HEK293 (cell line): ENCODE results near the gene TPBGL.

ENCODE experiments used
- CTCF ChIA-PET: fragments of 350-600 bp; formaldehyde crosslinking; extraction: SDS; loops from one replicate; lab custom pipeline; 2021; ENCODE audit warnings: antibody characterized with exemption; lab: Yijun Ruan, JAX
- POLR2A ChIA-PET: fragments of 300-600 bp; formaldehyde crosslinking; extraction: SDS; loops from one replicate; lab custom pipeline; 2020; ENCODE audit warnings: antibody characterized with exemption, inconsistent platforms; lab: Yijun Ruan, JAX
- H3K27ac ChIP-seq: fragments of 200-500 bp; sonication (Bioruptor generic); 2 replicates; pipeline ENCODE4 v1.5.1; 2014; ENCODE audit warnings: low read depth, low read length, control low read depth, inconsistent platforms; ENCODE audit errors: extremely low read depth
- H3K36me3 ChIP-seq, 2 experiments: fragments of 200-500 bp in 1 of 2; sonication (Bioruptor generic) in 1 of 2; 1 replicate in 1 of 2; 2 replicates in 1 of 2; pipeline ENCODE4 v1.5.1; 2014 to 2017; ENCODE audit warnings: inconsistent platforms in 2 of 2, low read length in 2 of 2; ENCODE audit not compliant: control insufficient read depth in 2 of 2, insufficient read depth in 1 of 2
- H3K4me1 ChIP-seq: fragments of 200-500 bp; sonication (Bioruptor generic); 2 replicates; pipeline ENCODE4 v1.5.1; 2014; ENCODE audit warnings: mild to moderate bottlenecking, low read length, inconsistent platforms; ENCODE audit not compliant: control insufficient read depth, insufficient read depth
- H3K4me3 ChIP-seq: 2 replicates; pipeline ENCODE4 v1.5.1; 2011; ENCODE audit warnings: low read depth, mild to moderate bottlenecking, control low read depth, low read length, moderate library complexity
- H3K9me3 ChIP-seq: fragments of 200-500 bp; sonication (Bioruptor generic); 2 replicates; pipeline ENCODE4 v1.5.1; 2014; ENCODE audit warnings: low read depth, low read length, inconsistent platforms; ENCODE audit not compliant: control insufficient read depth, insufficient read depth
- EGR2 ChIP-seq: fragments of 450-650 bp; formaldehyde crosslinking; IDR thresholded peaks from 2 replicates; pipeline ENCODE4 v1.5.1; 2016; ENCODE audit warnings: low read depth, missing biosample characterization, missing genetic modification characterization
- ELK4 ChIP-seq: IDR thresholded peaks from 2 replicates; pipeline ENCODE4 v1.6.1; 2011; ENCODE audit warnings: mild to moderate bottlenecking, low read depth, low read length, borderline replicate concordance
- KLF1 ChIP-seq: fragments of 450-650 bp; formaldehyde crosslinking; IDR thresholded peaks from 2 replicates; pipeline ENCODE4 v1.5.1; 2016; ENCODE audit warnings: missing biosample characterization, missing genetic modification characterization
- KLF10 ChIP-seq: fragments of 450-650 bp; IDR thresholded peaks from 2 replicates; pipeline ENCODE4 v1.5.1; 2018; ENCODE audit warnings: missing biosample characterization, mild to moderate bottlenecking, missing genetic modification characterization
- PRDM4 ChIP-seq: fragments of 450-650 bp; formaldehyde crosslinking; IDR thresholded peaks from 2 replicates; pipeline ENCODE4 v1.5.1; 2017; ENCODE audit warnings: missing biosample characterization, missing genetic modification characterization
- ZBTB20 ChIP-seq: fragments of 450-650 bp; formaldehyde crosslinking; IDR thresholded peaks from 2 replicates; pipeline ENCODE4 v1.5.1; 2016; ENCODE audit warnings: missing biosample characterization, missing genetic modification characterization
- ZBTB8A ChIP-seq: fragments of 450-650 bp; formaldehyde crosslinking; IDR thresholded peaks from 2 replicates; pipeline ENCODE4 v1.5.1; 2016; ENCODE audit warnings: missing biosample characterization, missing genetic modification characterization
- ZFHX2 ChIP-seq: fragments of 450-650 bp; formaldehyde crosslinking; conservative IDR thresholded peaks from 2 replicates; pipeline ENCODE4 v1.5.1; 2016; ENCODE audit warnings: missing biosample characterization, missing genetic modification characterization
- ZNF138 ChIP-seq: fragments of 450-650 bp; formaldehyde crosslinking; IDR thresholded peaks from 2 replicates; pipeline ENCODE4 v1.5.1; 2016; ENCODE audit warnings: missing biosample characterization, missing genetic modification characterization, borderline replicate concordance
- ZNF175 ChIP-seq: fragments of 450-650 bp; formaldehyde crosslinking; IDR thresholded peaks from 2 replicates; pipeline ENCODE4 v1.5.1; 2016; ENCODE audit warnings: missing biosample characterization, missing genetic modification characterization
- ZNF18 ChIP-seq: fragments of 450-650 bp; formaldehyde crosslinking; IDR thresholded peaks from 2 replicates; pipeline ENCODE4 v1.5.1; 2016; ENCODE audit warnings: missing biosample characterization, missing genetic modification characterization
- ZNF280C ChIP-seq: fragments of 450-650 bp; formaldehyde crosslinking; IDR thresholded peaks from 2 replicates; pipeline ENCODE4 v1.5.1; 2016; ENCODE audit warnings: missing biosample characterization, missing genetic modification characterization
- ZNF335 ChIP-seq: fragments of 450-650 bp; formaldehyde crosslinking; conservative IDR thresholded peaks from 2 replicates; pipeline ENCODE4 v1.5.1; 2016; ENCODE audit warnings: missing biosample characterization, missing genetic modification characterization
- ZNF366 ChIP-seq: fragments of 450-650 bp; formaldehyde crosslinking; conservative IDR thresholded peaks from 2 replicates; pipeline ENCODE4 v1.5.1; 2016; ENCODE audit warnings: missing biosample characterization, missing genetic modification characterization
- ZNF37A ChIP-seq: fragments of 450-650 bp; IDR thresholded peaks from 2 replicates; pipeline ENCODE4 v1.5.1; 2018; ENCODE audit warnings: missing biosample characterization, missing genetic modification characterization
- ZNF521 ChIP-seq: fragments of 450-650 bp; formaldehyde crosslinking; IDR thresholded peaks from 2 replicates; pipeline ENCODE4 v1.5.1; 2017; ENCODE audit warnings: missing biosample characterization, mild to moderate bottlenecking, missing genetic modification characterization
- ZNF530 ChIP-seq: fragments of 450-650 bp; formaldehyde crosslinking; IDR thresholded peaks from 2 replicates; pipeline ENCODE4 v1.5.1; 2016; ENCODE audit warnings: low read depth, missing biosample characterization, missing genetic modification characterization
- ZNF645 ChIP-seq: fragments of 450-650 bp; formaldehyde crosslinking; IDR thresholded peaks from 2 replicates; pipeline ENCODE4; 2016; ENCODE audit warnings: missing biosample characterization, missing genetic modification characterization
- ZNF792 ChIP-seq: fragments of 450-650 bp; formaldehyde crosslinking; IDR thresholded peaks from 2 replicates; pipeline ENCODE4 v1.5.1; 2016; ENCODE audit warnings: missing biosample characterization, missing genetic modification characterization

The TPBGL gene

GRCh38 chr11:75280770-75281468, 40.3 kb downstream of the TPBGL start:
- CTCF ChIA-PET = interaction anchor here (0.6 to 7.0 kb wide), 25 partner anchors 9 to 399 kb away, joined by 3 to 209 read pairs (median 4); no protein-coding TSS in a partner anchor
- no peak overlapping the region for H3K4me3 ChIP-seq
- no peak for TF ChIP-seq ZNF138
- no peak for TF ChIP-seq ZNF530 (tag by site-specific recombination)
- TF ChIP-seq ZNF175 (tag by site-specific recombination) = no peak
- TF ChIP-seq ELK4 = no peak
- TF ChIP-seq ZNF645 = no peak
- TF ChIP-seq ZFHX2 = no peak
- TF ChIP-seq ZNF18 (tag by site-specific recombination) = no peak
- no peak for TF ChIP-seq ZBTB20 (tag by site-specific recombination)
- no peak for TF ChIP-seq ZNF335 (tag by site-specific recombination)
- no peak for TF ChIP-seq ZNF366 (tag by site-specific recombination)
- no peak for TF ChIP-seq EGR2 (tag by site-specific recombination)
- TF ChIP-seq ZNF521 (tag by site-specific recombination) = no peak
- no peak for TF ChIP-seq ZNF792 (tag by site-specific recombination)
- no peak for TF ChIP-seq ZNF280C (tag by site-specific recombination)
- no peak for TF ChIP-seq PRDM4 (tag by site-specific recombination)
- no peak for TF ChIP-seq ZBTB8A (tag by site-specific recombination)
- TF ChIP-seq ZNF37A (tag by site-specific recombination) = no peak
- TF ChIP-seq KLF10 (tag by site-specific recombination) = no peak
- no peak for TF ChIP-seq KLF1 (tag by site-specific recombination)
- TF ChIP-seq, all 188 proteins: peak for 0
- no peaks in the 10 kb centered on the region for H3K4me1 ChIP-seq
- POLR2A ChIA-PET = interaction anchor here (0.5 kb wide), 1 partner anchor 105 kb away, joined by 3 read pairs; no protein-coding TSS in a partner anchor
- peaks cover 0 to 30% of the 10 kb centered on the region in 2 experiments; a peak in 1 of 3 replicates for H3K36me3 ChIP-seq
- H3K9me3 ChIP-seq = no peaks in the 10 kb centered on the region
- H3K27ac ChIP-seq = no peak overlapping the region
